Mononuclear cell (primary cell): ENCODE results near the gene ATP8B4. TPM values are rescaled to one million over a fixed set of nuclear protein-coding genes. Genes with fewer than 3 reads are reported as not detected.

Experiments
- H3K27me3 ChIP-seq: 2 replicates; pipeline ENCODE4 v1.6.0; 2011; ENCODE audit warnings: low read length, control low read depth; ENCODE audit not compliant: insufficient read depth
- H3K4me1 ChIP-seq: 2 replicates; pipeline ENCODE4 v1.5.1; 2011; ENCODE audit warnings: mild to moderate bottlenecking, low read length, control low read depth; ENCODE audit not compliant: insufficient read depth
- H3K4me3 ChIP-seq: 2 replicates; pipeline ENCODE4 v1.5.1; 2011; ENCODE audit warnings: mild to moderate bottlenecking, low read length, moderate library complexity
- H3K9me3 ChIP-seq: 2 replicates; pipeline ENCODE4 v1.5.1; 2011; ENCODE audit warnings: low read depth, mild to moderate bottlenecking, control low read depth, low read length
- total RNA-seq: library from RNA; depleted of rRNA; stranded (reverse); fragments of >200 nt; gene quantifications from one replicate; pipeline ENCODE4 v1.2.3, GENCODE V29; 2012

Gene ATP8B4
- total RNA-seq, 1 donor = 8.2 TPM

DNA sequence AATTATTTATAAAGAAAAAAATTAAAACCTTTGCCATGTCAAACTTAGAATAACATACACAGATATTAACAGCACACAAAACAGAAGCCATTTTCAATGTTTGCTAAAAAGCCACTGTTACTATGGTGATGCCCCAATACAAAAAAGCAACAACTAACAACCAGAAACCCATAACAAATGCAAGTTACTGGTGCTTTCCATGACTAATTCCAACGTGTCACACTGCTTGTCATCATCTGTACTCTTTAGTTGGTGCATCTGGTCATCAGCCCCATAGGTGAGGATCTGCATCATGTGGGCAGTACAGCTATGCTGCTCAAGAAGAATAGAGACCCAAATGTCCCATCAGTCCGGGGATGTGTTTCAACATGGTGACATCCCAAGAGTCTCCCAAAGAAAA is 52.8 kb downstream of the ATP8B4 start:
- Histone ChIP-seq H3K4me1 (peaks cover 32% of the 10 kb centered on the region), H3K9me3 (no peaks in the 10 kb centered on the region), H3K4me3 (no peak overlapping the region), H3K27me3 (no peaks in the 10 kb centered on the region)

DNA sequence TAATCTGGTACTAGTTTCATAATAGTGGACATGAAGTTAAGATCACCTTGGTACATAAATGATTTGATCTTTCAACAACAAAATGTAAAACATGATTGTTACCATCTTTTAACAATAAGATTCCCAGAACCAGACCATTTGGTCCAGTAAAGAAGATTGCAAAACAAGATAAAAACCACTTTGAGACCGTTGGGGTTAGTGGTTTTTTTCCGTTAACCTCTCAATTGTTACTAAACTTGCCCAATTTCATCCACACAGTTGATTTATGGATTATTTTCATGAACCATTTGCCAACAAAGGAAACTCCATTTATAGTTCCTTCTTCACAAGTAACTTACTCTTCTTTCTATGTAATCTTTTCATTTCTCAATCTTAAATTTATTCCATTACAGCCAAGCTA is 53.8 kb downstream of the ATP8B4 start:
- H3K9me3 ChIP-seq = no peaks in the 10 kb centered on the region
- no peak overlapping the region for H3K4me3 ChIP-seq
- H3K27me3 ChIP-seq = no peaks in the 10 kb centered on the region
- peaks cover 39% of the 10 kb centered on the region for H3K4me1 ChIP-seq

DNA sequence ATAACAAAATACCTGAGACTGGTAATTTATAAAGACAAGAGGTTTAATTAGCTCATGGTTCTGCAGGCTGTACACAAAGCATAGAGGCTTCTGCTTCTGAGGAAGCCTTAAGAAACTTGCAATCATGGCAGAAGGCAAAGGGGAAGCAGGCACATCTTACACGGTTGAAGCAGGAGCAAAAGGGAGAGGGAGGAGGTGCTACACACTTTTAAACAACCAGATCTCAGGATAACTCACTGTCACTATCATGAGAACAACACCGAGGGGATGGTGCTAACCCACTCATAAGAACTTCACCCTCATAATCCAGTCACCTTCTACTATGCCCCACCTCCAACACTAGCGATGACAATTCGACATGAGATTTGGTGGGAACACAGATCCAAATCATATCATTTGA is 54.4 kb downstream of the ATP8B4 start:
- H3K4me1 ChIP-seq = peaks cover 45% of the 10 kb centered on the region
- no peaks in the 10 kb centered on the region for H3K27me3 ChIP-seq
- no peaks in the 10 kb centered on the region for H3K9me3 ChIP-seq
- H3K4me3 ChIP-seq = no peak overlapping the region

DNA sequence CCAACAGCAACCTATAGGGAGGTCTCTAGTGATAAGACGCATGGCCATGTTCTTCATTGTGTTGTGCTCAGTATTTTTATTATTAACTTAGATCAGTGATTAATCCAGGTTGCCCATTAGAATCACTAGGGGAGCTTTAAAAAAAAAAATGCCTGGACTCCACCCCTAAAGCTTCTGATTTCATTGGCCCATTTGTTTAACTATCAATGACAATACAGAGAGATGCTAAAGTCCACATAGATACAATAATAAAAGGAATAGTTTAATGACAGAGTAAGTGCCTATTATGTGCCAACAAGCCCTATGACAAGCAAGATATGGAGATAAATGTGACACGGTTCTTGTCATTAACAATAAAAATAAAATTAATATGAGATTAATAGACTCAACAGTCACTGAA is 55.8 kb downstream of the ATP8B4 start:
- H3K4me3 ChIP-seq = no peak overlapping the region
- H3K4me1 ChIP-seq = peaks cover 59% of the 10 kb centered on the region
- no peaks in the 10 kb centered on the region for H3K27me3 ChIP-seq
- no peaks in the 10 kb centered on the region for H3K9me3 ChIP-seq

DNA sequence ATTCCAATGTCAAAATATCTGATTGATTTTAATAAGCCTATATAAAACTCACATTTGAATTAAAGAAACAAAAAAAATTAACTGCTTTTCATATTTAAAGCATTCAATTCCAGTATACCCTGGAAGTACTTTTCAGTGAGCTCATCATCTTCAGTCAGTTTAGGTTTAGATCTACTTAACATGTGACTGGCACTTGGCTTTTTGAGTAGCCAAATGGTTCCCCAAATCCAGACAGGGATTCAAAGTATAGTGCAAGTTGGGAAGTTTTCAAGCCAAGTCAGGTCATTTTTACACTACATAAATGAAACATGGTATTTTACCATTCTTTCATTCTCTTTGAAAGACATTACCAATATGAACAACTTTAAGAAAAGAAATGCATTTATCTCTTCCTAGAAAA is 57.5 kb downstream of the ATP8B4 start:
- Histone ChIP-seq H3K4me3 (no peak overlapping the region), H3K9me3 (no peaks in the 10 kb centered on the region), H3K4me1 (peaks cover 53% of the 10 kb centered on the region), H3K27me3 (no peaks in the 10 kb centered on the region)

DNA sequence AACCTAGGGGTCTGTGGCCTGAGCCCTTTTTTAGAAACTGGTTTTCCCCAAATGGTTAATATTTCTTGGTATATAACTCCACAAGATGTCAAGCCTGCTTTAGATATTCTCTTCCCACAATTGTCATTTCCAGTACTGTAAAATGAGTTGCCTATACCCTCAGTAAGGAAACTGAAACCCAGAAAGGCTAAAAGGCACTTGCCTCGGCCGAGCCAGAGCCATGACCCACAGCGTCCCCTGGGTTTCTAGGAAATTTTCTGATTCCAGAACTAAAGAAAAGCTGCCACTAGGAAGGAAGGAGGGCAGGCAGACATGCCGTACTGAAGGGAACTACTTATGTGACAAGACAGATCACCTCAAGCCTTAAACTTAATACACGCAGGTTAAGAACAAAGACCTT is 59.1 kb downstream of the ATP8B4 start:
- Histone ChIP-seq H3K9me3 (no peaks in the 10 kb centered on the region), H3K4me1 (peaks cover 65% of the 10 kb centered on the region), H3K4me3 (no peak overlapping the region), H3K27me3 (no peaks in the 10 kb centered on the region)

DNA sequence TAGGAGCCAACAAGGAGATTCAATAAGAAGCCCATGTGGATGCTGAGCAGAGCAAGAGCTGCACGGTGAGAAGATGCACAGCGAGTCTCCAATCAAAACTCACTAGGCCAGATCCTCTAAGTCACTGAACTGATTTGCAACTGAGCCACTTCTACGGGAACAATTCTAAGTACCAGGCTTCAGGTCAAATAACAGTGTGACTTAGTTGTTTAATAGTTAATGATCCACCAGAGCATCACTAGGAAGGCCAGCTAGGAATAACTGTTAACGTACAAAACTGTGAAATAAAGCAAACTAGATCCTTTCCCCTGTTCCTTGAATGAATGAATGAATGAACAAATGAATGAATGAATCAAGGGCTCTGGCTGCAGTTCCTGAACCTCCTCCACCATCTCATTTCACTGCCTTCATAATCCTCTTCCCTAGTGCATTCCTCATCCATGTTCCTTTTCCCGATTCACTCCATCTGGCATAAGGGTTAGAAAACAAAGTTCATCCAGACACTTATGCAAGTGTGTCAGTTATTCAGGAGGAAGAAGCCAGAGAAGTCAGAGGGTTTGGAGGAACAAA is 59.7 kb downstream of the ATP8B4 start:
- no peak overlapping the region for H3K4me3 ChIP-seq
- peaks cover 65% of the 10 kb centered on the region for H3K4me1 ChIP-seq
- H3K27me3 ChIP-seq = no peaks in the 10 kb centered on the region
- no peaks in the 10 kb centered on the region for H3K9me3 ChIP-seq

DNA sequence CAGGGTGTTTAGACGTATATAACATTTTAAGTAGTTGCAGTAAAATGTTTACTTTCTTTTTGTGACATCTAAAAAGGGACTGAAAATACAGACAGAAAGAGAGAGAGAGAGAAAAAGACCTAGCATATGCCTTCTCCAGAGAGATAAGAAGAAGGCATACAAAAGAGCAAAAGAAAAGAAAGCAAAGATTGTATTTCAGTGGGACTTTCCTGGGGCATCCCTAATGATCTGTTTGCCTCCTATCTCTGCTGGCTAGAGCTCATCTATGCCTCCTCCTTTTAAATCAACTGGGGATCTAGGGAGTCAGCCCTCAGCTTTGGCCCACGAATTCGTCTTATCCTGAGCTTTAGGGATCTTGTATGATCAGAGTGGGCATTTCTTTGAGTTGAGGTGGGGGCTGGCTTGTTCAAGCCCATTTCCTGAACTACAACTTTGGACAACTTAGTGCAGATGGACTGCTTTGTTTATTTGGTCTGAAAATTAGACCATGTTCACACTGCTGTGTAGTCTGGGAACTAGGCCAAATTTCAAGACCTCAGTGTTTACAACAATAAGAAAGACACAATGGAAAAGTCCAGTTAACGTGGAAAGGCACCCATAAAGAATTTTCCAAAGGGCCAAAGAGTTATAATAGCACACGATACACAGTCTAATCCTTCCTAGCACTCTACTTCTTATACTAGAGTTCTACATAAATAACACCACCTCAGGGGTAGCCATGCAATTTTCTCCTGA is 61.0 kb downstream of the ATP8B4 start:
- H3K27me3 ChIP-seq = no peaks in the 10 kb centered on the region
- H3K9me3 ChIP-seq = no peaks in the 10 kb centered on the region
- no peak overlapping the region for H3K4me3 ChIP-seq
- H3K4me1 ChIP-seq = peaks cover 67% of the 10 kb centered on the region

DNA sequence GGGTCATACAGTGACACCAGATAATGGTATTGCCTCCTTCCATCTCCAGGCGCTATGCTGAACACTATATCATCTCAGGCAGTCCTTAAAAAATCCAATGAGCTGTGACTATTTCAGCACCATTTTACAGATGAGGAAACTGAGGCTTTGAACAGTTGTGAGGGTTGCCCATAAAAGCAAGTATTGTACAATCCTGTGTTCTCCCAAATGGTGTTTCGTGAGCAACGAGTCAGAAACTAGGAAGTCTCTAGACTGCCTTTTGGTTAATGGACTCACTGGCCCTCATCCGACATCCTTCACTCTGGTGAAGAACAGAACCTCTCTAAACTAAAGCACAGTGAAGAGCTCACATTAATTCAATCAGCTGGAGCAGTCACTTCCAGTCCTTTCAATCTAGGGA is 61.8 kb downstream of the ATP8B4 start:
- Histone ChIP-seq H3K9me3 (no peaks in the 10 kb centered on the region), H3K4me3 (no peak overlapping the region), H3K4me1 (peaks cover 76% of the 10 kb centered on the region), H3K27me3 (no peaks in the 10 kb centered on the region)

DNA sequence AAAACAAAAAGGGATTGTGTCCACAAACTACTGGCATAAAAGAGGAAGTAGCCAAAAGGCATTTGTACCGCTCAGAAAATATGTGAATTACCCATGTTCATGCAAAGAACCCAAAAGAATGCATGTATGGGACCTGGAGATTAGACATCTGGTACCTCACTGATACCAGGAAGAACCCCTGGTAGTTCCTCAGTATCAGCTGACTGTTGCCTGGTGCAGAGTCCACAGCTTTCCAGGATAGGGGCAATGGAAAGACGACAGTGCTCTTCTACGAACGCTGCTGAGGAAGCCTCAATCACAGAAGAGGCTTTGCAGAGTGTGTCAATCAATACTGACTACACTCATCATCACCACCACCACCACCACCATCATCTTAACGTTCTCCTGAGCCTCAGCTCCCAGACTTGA is 63.3 kb downstream of the ATP8B4 start:
- Histone ChIP-seq H3K4me3 (no peak overlapping the region), H3K27me3 (no peaks in the 10 kb centered on the region), H3K4me1 (peaks cover 81% of the 10 kb centered on the region), H3K9me3 (no peaks in the 10 kb centered on the region)

DNA sequence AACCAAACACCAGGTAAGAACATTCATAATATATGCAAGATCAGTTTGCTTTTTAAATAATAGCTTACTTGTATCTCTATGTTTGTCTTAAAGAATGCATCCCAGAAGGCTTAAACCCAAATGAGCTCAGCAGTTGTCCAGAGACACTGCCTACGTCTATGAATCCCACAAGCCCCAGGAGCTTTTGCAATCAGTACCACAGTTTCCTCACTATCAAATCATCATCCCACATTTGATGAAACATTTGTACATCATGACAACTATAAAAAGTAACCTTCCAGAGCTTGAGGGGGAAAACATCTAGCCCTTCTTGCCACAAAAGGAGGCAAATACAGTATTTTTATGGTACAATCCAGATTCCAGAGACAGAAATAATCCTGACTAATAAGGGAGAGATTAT is 63.7 kb downstream of the ATP8B4 start:
- Histone ChIP-seq H3K4me1 (peaks cover 76% of the 10 kb centered on the region), H3K27me3 (no peaks in the 10 kb centered on the region), H3K9me3 (no peaks in the 10 kb centered on the region), H3K4me3 (no peak overlapping the region)

DNA sequence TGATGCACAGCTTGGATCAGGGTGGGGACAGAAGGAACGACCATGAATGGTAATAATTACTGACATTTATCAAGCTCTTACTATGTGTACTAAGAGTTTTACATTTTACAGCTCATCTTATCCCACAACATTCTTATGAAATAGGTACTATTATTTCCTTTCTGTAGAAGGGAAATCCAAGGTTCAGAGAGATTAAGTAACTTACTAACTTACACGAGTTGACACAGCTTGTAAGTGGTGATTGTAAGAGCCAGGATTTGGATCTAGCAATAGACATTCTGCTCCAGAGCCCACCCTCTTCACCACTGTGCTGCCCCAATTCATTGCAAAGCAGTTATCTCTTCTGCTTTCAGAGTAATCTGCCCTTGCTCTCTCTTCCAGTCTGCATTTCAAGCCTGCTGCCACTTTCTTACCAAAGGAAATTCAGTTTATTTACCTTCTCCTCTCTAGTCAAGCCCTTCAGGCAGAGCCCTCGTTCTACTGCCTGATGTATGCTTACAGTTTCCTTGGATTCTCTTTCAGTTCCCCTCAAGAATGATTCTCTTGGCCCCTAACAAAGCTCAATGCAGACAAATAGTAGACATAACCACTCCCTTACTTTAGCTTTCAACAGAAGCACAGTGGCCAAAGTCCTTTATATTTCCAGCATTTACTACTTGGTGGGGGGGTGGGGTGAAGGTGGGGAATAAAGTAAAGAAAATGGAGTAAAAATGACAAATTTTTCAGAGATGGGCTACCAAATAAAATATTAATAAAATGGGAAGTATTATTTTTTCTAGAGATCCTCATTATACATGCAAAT is 65.8 kb downstream of the ATP8B4 start:
- H3K9me3 ChIP-seq = no peaks in the 10 kb centered on the region
- peaks cover 56% of the 10 kb centered on the region for H3K4me1 ChIP-seq
- H3K4me3 ChIP-seq = no peak overlapping the region
- no peaks in the 10 kb centered on the region for H3K27me3 ChIP-seq

DNA sequence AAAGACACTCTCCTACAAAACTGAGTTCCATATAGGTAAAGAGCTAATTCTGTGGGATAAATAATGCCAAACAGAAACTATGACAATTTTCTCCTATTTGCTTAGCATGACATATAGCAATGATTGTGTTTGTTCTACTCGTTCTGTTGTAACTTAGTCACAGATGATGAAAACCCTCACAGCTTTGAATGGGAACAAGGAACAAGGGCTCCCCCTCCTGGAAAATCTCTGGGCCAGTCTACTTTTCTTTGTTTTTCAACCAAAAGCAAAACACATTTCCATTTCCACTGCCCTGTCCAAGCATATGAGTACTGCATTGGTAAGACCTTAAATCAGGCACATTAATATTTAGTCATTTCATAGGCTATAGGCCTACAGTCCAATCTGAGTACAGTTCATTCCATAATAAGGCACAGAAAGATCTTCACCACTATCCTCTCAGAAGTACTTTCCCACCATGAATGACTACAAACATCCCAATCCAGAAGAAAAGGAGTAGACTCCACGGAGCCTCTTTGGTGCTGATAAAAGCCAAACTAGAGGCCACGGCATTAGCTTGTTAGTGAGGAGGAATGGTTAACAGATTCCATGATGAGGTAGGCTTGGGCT is 67.1 kb downstream of the ATP8B4 start:
- Histone ChIP-seq H3K4me1 (peaks cover 47% of the 10 kb centered on the region), H3K4me3 (no peak overlapping the region), H3K27me3 (no peaks in the 10 kb centered on the region), H3K9me3 (no peaks in the 10 kb centered on the region)

DNA sequence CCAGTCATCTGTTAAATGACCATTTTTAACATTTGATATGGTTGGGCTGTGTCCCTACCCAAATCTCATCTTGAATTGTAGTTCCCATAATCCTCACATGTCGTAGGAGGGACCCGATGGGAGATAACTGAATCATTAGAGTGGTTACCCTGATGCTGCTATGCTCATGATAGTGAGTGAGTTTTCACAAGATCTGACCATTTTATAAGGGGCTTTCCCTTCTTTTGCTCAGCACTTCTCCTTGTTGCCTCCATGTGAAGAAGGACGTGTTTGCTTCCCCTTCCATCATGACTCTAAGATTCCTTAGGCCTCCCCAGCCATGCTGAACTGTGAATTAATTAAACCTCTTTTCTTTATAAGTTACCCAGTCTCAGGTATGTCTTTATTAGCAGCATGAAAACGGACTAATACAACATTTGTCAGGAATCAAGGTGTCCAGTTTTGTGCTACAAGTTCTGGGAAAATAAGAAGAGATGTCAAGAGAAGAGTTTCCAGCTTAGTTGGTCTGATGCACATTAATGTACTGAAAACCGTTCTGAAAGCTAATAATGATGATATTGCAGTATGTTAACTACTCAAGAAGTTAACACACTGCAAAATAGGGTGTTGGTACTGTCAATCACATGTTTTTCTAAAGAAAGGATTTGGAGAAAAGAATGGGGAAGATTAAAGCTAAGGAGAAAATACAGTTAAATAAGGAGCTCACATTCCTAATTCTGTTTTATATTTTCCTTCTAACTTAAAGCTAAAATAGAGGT is 67.9 kb downstream of the ATP8B4 start:
- H3K27me3 ChIP-seq = no peaks in the 10 kb centered on the region
- no peak overlapping the region for H3K4me3 ChIP-seq
- H3K4me1 ChIP-seq = peaks cover 43% of the 10 kb centered on the region
- no peaks in the 10 kb centered on the region for H3K9me3 ChIP-seq

DNA sequence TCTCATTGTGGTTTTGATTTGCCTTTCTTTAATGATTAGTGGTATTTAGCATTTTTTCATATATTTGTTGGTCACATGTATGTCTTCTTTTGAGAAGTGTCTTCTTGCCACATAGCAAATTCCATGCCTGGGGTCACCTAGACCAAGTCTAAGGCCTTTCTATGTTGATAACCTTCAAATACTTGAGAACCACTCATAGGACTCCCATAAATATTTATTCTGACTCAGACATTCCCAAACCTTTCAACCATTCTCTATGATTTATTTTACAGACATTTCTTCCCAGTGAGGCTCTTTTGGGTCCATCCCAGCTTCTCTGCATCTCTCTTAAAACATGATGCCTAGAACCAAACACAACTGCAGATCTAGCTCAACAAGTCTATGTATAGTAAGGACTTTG is 69.2 kb downstream of the ATP8B4 start:
- Histone ChIP-seq H3K27me3 (no peaks in the 10 kb centered on the region), H3K4me1 (peaks cover 30% of the 10 kb centered on the region), H3K9me3 (no peaks in the 10 kb centered on the region), H3K4me3 (no peak overlapping the region)
